Epidermal melanocyte (primary cell): ENCODE results near the gene SLC4A2.
A peak's percentile ranks its signal among the peaks of the same experiment; 100 is the strongest.

ENCODE experiments used
- DNase-seq: peaks from one replicate; pipeline ENCODE4 v3.0.0; 2011; ENCODE audit warnings: low spot score; ENCODE audit not compliant: insufficient read length

The SLC4A2 gene

DNA sequence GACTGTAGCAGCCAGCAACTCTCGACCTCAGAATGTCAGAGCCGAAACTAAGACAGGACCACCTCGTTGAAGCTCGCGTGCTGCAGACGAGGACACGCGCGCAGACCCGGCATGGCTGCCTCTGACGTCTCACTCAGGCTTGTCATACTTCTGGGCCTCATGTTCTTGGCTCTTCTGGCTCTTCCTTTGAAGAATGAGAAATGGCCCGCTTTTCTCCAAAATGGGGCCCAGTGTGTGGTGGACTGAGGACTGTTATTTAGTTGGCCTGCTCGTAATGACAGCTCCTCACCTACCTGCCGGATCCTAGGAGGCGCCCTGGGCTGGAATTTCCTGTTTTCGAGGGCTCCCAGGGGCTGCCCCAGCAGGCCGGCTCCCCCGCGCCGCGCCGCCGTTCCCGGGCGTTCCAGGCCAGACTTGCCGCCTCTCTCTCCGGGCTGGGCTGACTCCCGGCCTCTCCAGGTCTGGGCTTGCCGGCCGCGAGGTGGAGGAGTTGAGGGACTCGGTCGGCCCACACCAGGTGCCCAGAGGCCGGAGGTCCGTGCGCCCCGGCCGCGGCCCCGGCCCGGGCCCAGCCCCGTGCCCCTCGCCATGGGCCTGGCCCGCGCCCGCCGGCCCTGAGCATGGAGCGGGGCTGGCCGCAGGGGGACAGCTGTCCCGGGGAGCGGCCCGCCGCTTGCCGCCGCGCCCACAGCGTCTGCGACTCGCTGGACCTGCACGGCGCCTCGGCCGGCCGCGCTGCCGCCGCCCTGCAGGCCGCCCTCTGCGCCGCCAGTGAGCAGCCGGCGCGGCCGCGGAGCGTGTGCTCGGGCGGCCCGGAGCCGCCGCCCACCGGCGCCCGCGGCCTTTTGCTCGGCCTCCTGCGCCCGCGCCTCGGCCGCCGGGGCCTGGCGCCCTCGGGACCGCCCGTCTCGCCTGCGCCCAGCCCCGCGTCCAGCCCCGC, 55.0 kb downstream of the SLC4A2 start:
- DNase-seq, result no peak

GRCh38 chr7:151115121-151115835, 55.9 kb downstream of the SLC4A2 start:
- no peak for DNase-seq

- DNase-seq, result no peak
Observed at GRCh38 chr7:151115836-151116418, 56.5 kb downstream of the SLC4A2 start.

GRCh38 chr7:151116603-151117440, 57.4 kb downstream of the SLC4A2 start:
- no peak for DNase-seq

DNA sequence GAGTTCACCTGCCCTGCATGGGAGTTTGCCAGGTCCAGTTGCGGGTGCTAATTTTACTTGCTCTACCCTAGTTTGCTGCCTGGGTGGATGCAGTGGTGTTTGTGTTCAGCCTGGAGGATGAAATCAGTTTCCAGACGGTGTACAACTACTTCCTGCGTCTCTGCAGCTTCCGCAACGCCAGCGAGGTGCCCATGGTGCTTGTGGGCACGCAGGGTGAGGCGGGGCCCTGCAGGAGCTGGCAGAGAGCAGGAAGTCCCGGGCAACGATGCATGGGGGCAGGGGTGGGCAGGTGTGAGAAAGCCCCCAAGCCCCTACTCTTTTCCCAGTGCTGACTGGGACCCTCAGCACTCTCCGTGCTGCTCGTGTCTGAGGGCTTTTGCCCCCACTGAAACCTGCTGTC, 58.2 kb downstream of the SLC4A2 start:
- DNase-seq, result no peak

DNA sequence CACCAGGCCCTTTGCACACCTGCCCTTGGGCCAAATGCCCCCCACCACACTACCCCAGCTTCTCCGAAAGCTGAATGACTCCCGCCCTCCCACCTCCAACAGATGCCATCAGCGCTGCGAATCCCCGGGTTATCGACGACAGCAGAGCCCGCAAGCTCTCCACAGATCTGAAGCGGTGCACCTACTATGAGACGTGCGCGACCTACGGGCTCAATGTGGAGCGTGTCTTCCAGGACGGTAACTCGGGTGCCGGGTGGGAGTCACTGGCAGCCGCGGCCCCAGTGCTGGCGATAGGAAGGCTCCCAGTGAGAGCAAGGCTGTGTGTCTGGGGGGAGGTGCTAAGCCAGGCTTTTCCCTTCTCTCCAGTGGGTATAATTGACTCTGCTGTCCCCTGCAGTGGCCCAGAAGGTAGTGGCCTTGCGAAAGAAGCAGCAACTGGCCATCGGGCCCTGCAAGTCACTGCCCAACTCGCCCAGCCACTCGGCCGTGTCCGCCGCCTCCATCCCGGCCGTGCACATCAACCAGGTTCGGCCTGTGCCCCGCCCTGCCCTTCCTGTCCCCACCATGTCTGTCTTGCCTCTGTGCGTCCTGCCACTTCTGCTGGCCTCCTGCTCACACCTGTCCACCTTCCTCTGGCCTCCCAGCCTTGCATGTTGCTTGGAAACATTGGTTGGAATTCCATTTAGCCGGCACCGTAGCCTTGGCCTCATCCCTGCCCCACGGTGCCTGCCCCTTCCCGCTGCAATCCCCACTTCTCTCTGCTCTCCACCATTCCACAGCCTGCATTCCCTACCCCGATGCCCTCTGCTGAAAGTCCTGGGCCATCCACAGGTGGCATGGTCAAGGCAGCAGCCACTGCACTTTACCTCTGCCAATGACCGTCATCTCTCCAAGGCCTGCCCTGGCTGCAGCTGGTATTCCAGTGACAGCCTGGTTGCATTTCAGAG, 59.0 kb downstream of the SLC4A2 start:
- DNase-seq, result no peak

- DNase-seq, result no peak
Observed at GRCh38 chr7:151119055-151119415, 59.6 kb downstream of the SLC4A2 start.

GRCh38 chr7:151119902-151120301, 60.5 kb downstream of the SLC4A2 start:
- no peak for DNase-seq

- DNase-seq, result no peak
Observed at GRCh38 chr7:151120896-151121295, 61.5 kb downstream of the SLC4A2 start.

GRCh38 chr7:151121380-151122170, 62.2 kb downstream of the SLC4A2 start:
- DNase-seq, result no peak

- DNase-seq, result no peak
Observed at GRCh38 chr7:151122276-151122675, 62.9 kb downstream of the SLC4A2 start.

DNA sequence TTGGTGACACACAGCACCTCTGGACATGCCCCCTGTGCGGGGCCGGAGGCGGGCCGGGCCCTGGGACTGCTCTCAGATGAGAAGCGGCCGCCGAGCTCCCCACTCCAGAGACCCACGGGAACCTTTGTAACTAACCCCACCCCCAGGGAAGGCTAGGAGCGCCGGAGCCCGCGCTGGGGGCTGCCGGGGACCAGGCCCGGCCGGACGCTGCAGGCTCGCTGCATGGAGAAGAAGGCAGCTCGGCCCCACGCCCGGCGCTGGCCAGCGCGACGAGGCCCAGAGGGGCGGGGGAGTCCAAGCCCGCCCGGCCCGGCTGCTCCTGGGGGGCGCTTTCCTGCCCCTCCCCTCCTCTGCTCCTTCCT, 63.4 kb downstream of the SLC4A2 start:
- no peak for DNase-seq

DNA sequence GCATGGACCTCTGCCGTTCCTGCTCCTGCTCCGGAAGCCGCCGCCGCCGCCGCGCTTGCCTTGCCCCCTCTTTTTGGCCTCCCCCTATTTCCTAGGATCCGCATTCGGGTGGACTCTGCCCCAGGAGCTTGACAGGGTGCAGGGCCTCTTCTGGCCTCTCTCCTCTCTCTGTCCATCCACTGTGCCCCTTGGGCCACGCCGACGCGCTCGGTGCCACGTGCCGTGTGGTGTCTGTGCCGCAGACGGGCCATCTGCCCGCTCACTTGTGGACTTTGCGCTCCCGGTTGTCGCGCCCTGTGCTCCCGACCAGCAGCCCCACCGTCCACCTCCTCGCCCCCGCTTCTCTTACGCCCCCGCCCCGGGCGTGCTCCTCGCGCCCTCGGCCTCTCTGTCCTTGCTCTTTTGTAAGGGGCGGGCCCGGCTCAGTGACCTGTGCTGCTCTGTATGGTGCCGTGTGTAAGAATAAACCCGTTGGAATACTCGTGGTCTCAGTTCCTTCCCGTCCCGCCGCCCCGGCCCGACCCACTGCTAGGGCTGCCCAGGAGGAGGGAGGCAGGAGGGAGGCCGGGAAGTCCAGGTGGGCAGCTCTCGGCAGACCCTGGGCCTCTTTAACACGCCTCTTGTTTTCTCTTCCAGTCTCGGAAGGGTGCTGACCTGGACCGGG, 63.9 kb downstream of the SLC4A2 start:
- DNase-seq, result no peak

DNA sequence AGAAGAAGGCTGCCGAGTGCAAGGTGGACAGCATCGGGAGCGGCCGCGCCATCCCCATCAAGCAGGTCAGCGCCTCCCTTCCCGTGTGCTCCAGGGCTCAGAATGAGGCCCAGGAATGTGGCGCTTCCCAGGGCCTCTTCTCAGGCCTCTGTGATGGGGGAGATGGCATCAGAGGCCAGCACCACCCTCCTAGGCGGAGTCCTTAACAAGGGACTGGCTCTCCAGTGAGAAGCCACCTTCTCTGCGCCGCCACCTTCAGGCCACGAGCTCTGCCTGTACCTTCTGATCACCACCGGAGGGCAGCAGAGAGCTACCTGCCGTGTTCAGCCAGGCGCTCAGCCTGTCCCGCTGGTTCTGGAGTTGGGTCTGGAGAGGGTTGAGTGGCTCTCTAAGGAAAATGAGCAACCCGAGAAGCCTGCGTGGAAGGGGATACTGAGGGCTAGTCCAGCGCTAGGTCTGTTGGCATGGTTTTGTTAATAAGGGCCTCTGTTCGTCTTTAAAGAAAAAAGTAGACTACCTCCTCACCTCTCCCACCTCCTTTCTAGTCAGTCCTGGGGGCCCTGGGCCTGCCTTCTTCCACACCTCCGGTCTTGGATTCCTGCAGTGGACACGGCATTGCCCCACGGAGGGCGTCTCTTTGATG, 64.6 kb downstream of the SLC4A2 start:
- DNase-seq, result peak; percentile 100

DNA sequence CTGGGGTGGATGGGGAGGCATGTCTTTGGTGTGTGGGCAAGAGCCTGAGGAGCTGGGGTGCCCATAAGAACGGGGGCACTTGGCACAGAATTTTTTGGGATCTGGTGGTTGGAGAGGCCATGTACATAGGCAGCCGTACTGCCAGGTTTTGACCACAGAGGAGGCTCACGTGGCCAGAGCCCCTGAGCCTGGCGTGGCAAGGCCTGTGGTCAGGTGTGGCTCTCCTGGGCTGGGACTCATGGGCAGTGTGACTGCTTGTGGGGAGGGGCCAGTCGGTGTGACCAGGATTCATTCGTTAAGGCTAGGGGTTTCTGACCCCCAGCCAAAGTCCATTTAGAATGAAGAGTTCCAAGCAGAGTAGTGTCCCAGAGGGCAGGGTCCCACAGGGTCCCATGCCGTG, 65.1 kb downstream of the SLC4A2 start:
- DNase-seq, result no peak

GRCh38 chr7:151124899-151125399, 65.6 kb downstream of the SLC4A2 start:
- no peak for DNase-seq

DNA sequence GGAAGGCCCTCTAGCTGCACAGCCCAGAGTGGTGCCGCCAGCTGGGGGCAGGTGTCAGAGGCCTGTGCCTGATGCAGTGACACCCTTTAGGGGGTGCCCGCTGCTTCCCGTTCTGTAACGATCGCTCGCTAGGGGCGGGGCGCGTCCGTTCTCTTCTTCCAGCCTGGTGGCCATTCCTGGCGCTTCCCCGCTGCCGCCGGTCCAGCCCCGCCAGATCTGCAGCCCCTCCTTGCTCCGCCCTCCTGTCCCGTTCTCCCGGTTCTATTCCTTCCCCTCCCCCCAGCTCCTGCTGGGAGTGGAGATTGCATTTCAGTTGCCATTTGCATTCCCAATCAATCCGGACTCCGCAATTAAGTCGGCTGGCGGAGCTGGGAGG, 66.1 kb downstream of the SLC4A2 start:
- no peak for DNase-seq

DNA sequence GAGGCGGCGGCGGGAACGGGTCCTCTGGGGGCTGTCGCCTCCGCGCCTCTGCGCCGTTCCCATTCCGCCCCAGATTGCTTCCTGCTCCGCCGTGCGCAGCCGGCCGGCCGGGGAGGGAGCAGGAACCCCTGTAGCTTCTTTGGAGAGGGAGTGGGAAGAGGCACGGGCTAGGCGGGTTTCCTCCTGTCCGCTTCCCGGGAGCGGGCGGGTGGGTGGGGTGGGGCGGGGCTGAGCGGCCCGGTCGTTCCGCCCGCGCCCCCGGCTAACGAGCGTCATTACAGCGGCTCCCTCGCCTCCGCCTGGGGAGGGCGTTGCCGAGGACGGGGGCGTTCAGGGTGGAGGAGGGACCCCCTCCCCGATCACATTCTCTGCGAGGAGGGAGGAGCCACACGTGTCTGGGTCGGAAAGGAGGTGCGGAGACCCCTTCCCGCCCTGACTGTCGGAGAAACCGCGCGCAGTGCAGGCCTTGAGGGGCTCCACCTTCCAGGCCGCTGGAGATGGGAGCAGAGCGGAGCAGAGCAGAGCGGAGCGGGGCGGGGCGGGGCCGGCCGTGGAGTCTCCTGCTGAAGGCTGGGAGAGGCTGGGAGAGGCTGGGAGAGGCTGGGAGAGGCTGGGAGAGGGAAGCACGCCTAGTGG, 66.6 kb downstream of the SLC4A2 start:
- DNase-seq, result no peak
